ENCODE measurements around the gene LTBP4.

DNA sequence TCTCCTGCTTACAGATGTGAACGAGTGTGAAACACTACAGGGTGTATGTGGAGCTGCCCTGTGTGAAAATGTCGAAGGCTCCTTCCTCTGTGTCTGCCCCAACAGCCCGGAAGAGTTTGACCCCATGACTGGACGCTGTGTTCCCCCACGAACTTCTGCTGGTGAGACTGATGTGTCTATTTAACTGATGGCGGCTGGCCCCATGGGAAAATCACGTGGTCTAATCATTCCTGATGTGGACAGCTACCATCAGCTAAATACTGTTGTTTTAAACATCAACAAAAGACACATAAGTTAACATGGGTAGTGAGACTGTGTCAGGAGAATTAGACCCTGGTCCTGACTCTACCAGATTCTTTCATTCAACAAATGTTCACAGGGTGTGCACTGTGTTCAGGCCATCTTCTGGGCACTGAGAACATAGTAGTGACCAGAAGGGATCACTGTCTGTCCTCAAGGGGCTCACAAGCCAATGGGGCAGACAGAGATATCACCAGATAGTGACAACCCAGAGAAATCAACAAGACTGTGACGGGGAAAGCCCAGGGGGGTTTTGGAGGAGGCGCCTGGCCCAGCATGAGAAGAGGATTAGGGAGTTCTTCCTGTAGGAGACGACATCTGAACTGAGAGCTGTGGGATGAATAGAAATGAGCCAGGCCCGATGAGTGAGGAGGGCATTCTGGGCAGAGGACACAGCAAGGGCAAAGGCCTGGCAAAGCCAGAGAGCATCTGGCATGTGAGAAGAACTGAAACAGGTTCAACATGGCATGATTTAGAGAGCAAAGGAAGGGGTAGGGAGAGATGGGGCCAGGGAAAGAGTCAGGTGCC lies 18.4 kb downstream of the LTBP4 start:
- TF ChIP-seq, protein P1, sequence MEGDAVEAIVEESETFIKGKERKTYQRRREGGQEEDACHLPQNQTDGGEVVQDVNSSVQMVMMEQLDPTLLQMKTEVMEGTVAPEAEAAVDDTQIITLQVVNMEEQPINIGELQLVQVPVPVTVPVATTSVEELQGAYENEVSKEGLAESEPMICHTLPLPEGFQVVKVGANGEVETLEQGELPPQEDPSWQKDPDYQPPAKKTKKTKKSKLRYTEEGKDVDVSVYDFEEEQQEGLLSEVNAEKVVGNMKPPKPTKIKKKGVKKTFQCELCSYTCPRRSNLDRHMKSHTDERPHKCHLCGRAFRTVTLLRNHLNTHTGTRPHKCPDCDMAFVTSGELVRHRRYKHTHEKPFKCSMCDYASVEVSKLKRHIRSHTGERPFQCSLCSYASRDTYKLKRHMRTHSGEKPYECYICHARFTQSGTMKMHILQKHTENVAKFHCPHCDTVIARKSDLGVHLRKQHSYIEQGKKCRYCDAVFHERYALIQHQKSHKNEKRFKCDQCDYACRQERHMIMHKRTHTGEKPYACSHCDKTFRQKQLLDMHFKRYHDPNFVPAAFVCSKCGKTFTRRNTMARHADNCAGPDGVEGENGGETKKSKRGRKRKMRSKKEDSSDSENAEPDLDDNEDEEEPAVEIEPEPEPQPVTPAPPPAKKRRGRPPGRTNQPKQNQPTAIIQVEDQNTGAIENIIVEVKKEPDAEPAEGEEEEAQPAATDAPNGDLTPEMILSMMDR (IDR thresholded peaks at IDR 0.05) = no peak
- TF ChIP-seq POLR2A (IDR thresholded peaks at IDR 0.05) = no peak
